Measurements from ENCODE around the gene THBS3. TPM values are rescaled to one million over a fixed set of nuclear protein-coding genes. Genes with fewer than 3 reads are reported as not detected.

The THBS3 gene
- total RNA-seq, 1 experiment from 2014 or later, result 6.2 TPM

DNA sequence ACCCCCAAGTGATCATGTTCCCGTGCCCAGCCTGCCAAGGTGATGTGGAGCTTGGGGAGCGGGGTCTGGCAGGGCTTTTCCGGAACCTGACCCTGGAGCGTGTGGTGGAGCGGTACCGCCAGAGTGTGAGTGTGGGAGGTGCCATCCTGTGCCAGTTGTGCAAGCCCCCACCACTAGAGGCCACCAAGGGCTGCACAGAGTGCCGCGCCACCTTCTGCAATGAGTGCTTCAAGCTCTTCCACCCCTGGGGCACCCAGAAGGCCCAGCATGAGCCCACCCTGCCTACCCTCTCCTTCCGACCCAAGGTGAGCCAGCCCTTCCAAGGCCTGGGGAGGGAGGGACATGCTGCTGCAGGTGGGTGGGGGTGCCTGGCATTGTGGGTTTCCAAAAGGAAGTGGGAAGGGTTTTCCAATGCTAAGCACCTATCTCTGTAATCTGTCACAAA, 31.7 kb downstream of the THBS3 start:
- CTCF ChIA-PET, result interaction anchor here (0.6 to 2.6 kb wide), 4 partner anchors 16 to 148 kb away, joined by 3 to 20 read pairs (median 6); no protein-coding TSS in a partner anchor

DNA sequence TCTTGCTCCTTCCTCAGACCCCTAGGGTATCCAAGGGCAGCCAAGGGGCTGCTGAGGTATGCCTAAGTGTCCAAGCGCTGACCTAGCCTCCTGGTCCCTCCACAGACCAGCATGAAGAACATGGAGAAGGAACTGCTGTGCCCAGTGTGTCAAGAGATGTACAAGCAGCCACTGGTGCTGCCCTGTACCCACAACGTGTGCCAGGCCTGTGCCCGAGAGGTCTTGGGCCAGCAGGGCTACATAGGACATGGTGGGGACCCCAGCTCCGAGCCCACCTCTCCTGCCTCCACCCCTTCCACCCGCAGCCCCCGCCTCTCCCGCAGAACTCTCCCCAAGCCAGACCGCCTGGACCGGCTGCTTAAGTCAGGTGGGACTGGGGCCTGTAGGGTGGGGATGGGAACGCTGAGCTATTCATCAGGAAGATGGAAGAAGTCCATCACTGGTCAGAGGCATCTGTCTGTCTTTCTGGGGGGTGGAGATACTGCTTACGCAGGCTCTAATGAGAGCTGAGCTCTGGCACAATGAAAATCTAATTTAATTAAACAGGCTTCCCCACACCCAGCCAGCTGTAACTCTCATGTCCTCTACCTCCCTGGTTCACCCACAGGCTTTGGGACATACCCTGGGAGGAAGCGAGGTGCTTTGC, 32.3 kb downstream of the THBS3 start:
- intact Hi-C loops (cut with micrococcal nuclease; ENCODE audit: unreplicated experiment), result no loop called here
- Mint-ChIP-seq H3K9me3 (ENCODE audit: unreplicated experiment) (no peaks in the 10 kb centered on the region), H3K36me3 (ENCODE audit: insufficient read depth, unreplicated experiment) (peaks cover 14% of the 10 kb centered on the region), H3K4me3 (ENCODE audit: unreplicated experiment) (no peak overlapping the region), H3K4me1 (ENCODE audit: low read depth, unreplicated experiment) (peaks cover 19% of the 10 kb centered on the region), H3K27me3 (ENCODE audit: insufficient read depth, unreplicated experiment) (no peaks in the 10 kb centered on the region), H3K27ac (ENCODE audit: unreplicated experiment) (no peak overlapping the region)
- CTCF ChIA-PET, result interaction anchor here (0.6 to 2.6 kb wide), 4 partner anchors 17 to 149 kb away, joined by 3 to 20 read pairs (median 6); no protein-coding TSS in a partner anchor
- TF ChIP-seq, protein P1, sequence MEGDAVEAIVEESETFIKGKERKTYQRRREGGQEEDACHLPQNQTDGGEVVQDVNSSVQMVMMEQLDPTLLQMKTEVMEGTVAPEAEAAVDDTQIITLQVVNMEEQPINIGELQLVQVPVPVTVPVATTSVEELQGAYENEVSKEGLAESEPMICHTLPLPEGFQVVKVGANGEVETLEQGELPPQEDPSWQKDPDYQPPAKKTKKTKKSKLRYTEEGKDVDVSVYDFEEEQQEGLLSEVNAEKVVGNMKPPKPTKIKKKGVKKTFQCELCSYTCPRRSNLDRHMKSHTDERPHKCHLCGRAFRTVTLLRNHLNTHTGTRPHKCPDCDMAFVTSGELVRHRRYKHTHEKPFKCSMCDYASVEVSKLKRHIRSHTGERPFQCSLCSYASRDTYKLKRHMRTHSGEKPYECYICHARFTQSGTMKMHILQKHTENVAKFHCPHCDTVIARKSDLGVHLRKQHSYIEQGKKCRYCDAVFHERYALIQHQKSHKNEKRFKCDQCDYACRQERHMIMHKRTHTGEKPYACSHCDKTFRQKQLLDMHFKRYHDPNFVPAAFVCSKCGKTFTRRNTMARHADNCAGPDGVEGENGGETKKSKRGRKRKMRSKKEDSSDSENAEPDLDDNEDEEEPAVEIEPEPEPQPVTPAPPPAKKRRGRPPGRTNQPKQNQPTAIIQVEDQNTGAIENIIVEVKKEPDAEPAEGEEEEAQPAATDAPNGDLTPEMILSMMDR (IDR thresholded peaks at IDR 0.05; ENCODE audit: insufficient read depth in 1 of 2, low read depth in 1 of 2, low read length in 1 of 2, severe bottlenecking in 1 of 2, unreplicated experiment in 1 of 2), result no peak
- Histone ChIP-seq H3K4me3 (ENCODE audit: low read depth, low read length) (no peak overlapping the region), H3K9me3 (no peaks in the 10 kb centered on the region), H3K4me1 (peaks cover 16% of the 10 kb centered on the region; the same call in 1 of the 2 replicates), H3K36me3 (ENCODE audit: control insufficient read depth, insufficient read depth, low read length) (no peaks in the 10 kb centered on the region), H3K27me3 (replicated peaks; ENCODE audit: control insufficient read depth, insufficient read depth, low read length) (no peaks in the 10 kb centered on the region)
- DNase-seq, result no peak
- no TSS peak for BruUV-seq (replicated peaks)
- POLR2A ChIA-PET, result interaction anchor here (0.6 kb wide), 1 partner anchor 173 kb away, joined by 5 read pairs; the partner anchor contains the start of gene ZBTB7B

More for the DNA sequence above, 31.7 kb downstream of the THBS3 start:
- intact Hi-C loops (cut with micrococcal nuclease; ENCODE audit: unreplicated experiment), result loop anchor here (1.0 to 2.0 kb wide), 2 partner anchors 17 to 50 kb away; no protein-coding TSS in a partner anchor
- DNase-seq, result no peak
- POLR2A ChIA-PET, result no interaction called here
- Mint-ChIP-seq H3K4me1 (ENCODE audit: low read depth, unreplicated experiment) (peaks cover 19% of the 10 kb centered on the region), H3K36me3 (ENCODE audit: insufficient read depth, unreplicated experiment) (peaks cover 14% of the 10 kb centered on the region), H3K9me3 (ENCODE audit: unreplicated experiment) (no peaks in the 10 kb centered on the region), H3K27ac (ENCODE audit: unreplicated experiment) (no peak overlapping the region), H3K27me3 (ENCODE audit: insufficient read depth, unreplicated experiment) (no peaks in the 10 kb centered on the region), H3K4me3 (ENCODE audit: unreplicated experiment) (no peak overlapping the region)
- Histone ChIP-seq H3K4me1 (peaks cover 16% of the 10 kb centered on the region; the same call in 1 of the 2 replicates), H3K36me3 (ENCODE audit: control insufficient read depth, insufficient read depth, low read length) (no peaks in the 10 kb centered on the region), H3K9me3 (no peaks in the 10 kb centered on the region), H3K4me3 (ENCODE audit: low read depth, low read length) (no peak overlapping the region), H3K27me3 (replicated peaks; ENCODE audit: control insufficient read depth, insufficient read depth, low read length) (no peaks in the 10 kb centered on the region)
- no TSS peak for BruUV-seq (replicated peaks)
- TF ChIP-seq, protein P1 (IDR thresholded peaks at IDR 0.05; ENCODE audit: insufficient read depth in 1 of 2, low read depth in 1 of 2, low read length in 1 of 2, severe bottlenecking in 1 of 2, unreplicated experiment in 1 of 2), result no peak

DNA sequence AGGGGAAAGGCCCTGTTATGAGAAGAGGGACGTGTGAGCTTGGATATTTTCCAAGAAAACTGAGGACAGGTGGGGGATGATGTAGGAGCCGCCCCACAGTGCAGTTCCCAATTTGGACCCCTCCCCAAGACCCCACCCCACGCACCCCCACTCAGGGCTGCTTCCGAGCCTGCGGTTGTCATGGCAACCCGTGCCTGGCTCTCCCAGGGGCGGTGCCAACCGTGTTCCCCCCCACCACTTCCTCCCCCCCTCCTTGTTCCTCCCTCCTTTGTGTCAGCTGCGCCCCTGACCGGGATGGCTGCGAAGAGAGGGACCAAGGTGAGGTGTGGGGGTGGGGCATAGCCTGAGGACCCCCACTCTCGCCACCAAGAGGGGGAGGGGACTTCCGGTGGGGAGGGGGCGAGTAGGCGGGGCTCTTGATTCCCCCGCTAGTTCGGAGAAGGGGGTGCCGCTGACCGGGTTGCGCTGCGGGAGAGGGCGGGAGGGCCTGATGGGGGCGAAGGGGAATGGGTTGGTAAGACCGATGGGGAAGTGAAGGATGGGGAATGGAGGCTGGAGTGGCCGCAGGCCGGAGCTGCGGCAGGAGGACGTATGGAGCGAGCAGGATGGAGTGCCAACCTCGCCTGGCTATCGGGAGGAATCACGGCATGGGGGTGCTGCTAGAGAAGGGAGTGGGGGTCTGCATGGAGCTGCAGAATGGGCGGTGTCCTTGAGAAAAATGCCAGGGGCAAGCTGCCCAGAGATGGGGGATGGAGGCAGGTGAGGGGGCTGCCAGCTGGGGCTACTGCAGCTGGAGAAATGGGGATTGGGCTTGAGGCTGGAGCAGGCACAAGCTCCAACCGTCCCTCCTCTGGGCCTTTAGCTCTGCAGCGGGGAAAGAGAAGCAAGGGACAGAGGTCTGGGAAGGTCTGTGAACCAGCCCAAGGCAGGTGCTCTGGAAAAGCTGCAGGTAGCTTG, 33.1 kb downstream of the THBS3 start:
- intact Hi-C loops (cut with micrococcal nuclease; ENCODE audit: unreplicated experiment), result no loop called here
- Mint-ChIP-seq H3K9me3 (ENCODE audit: unreplicated experiment) (no peaks in the 10 kb centered on the region), H3K27me3 (ENCODE audit: insufficient read depth, unreplicated experiment) (no peaks in the 10 kb centered on the region), H3K4me3 (ENCODE audit: unreplicated experiment) (no peak overlapping the region), H3K4me1 (ENCODE audit: low read depth, unreplicated experiment) (peaks cover 19% of the 10 kb centered on the region), H3K27ac (ENCODE audit: unreplicated experiment) (no peak overlapping the region), H3K36me3 (ENCODE audit: insufficient read depth, unreplicated experiment) (peaks cover 16% of the 10 kb centered on the region)
- POLR2A ChIA-PET, result interaction anchor here (0.6 kb wide), 1 partner anchor 172 kb away, joined by 5 read pairs; the partner anchor contains the start of gene ZBTB7B
- H3K36me3 ChIP-seq (ENCODE audit: control insufficient read depth, insufficient read depth, low read length), result no peaks in the 10 kb centered on the region
- H3K9me3 ChIP-seq, result no peaks in the 10 kb centered on the region
- H3K27me3 ChIP-seq (replicated peaks; ENCODE audit: control insufficient read depth, insufficient read depth, low read length), result no peaks in the 10 kb centered on the region
- CTCF ChIA-PET, result interaction anchor here (1.0 to 2.6 kb wide), 3 partner anchors 18 to 83 kb away, joined by 3 to 20 read pairs (median 4); no protein-coding TSS in a partner anchor
- no TSS peak for BruUV-seq (replicated peaks)
- peaks cover 16% of the 10 kb centered on the region; the same call in 1 of the 2 replicates for H3K4me1 ChIP-seq
- no peak for DNase-seq
- H3K4me3 ChIP-seq (ENCODE audit: low read depth, low read length), result no peak overlapping the region
- TF ChIP-seq, protein P1 (IDR thresholded peaks at IDR 0.05; ENCODE audit: insufficient read depth in 1 of 2, low read depth in 1 of 2, low read length in 1 of 2, severe bottlenecking in 1 of 2, unreplicated experiment in 1 of 2), result no peak

All from Caco-2 (cell line).